ENCODE results near the gene ARL5B.
"Not testable (repeated sequence)": the region's sequence is repeated elsewhere in the genome, so short reads cannot be mapped to it uniquely, and the experiment has no call there.

- TF ChIP-seq TAF1 (IDR thresholded peaks at IDR 0.05; ENCODE audit: borderline replicate concordance, low read depth, low read length); POLR2A (IDR thresholded peaks at IDR 0.05; ENCODE audit: low read depth, low read length); POLR2AphosphoS5 (IDR thresholded peaks at IDR 0.05; ENCODE audit: low read depth, low read length): not testable (repeated sequence)
Measured at GRCh38 chr10:18623671-18624070, 35.6 kb upstream of the ARL5B start.

All from GM12892 (cell line).